GM23338 (cell line): ENCODE data around the gene TNFSF10. TPM values are rescaled to one million over a fixed set of nuclear protein-coding genes. Genes with fewer than 3 reads are reported as not detected.

Source experiments
- ATAC-seq: fragments of 200-7000 bp; cut with Tn5 transposase; 3 replicates; pipeline ENCODE4 v1.9.1; 2020
- DNase-seq: peaks from one replicate; pipeline ENCODE4 v3.0.0-alpha.2; 2015; ENCODE audit warnings: low spot score
- H2AFZ ChIP-seq: fragments of 200-600 bp; sonication (generic); 2 replicates; pipeline ENCODE4 v1.8.0; 2016; ENCODE audit warnings: antibody characterized with exemption, mild to moderate bottlenecking, moderate library complexity
- H3F3A ChIP-seq: fragments of 200-600 bp; sonication (generic); replicated peaks from 2 replicates; pipeline ENCODE4 v1.8.0; 2017; ENCODE audit warnings: antibody characterized with exemption, mixed run types, low read depth
- H3K27ac ChIP-seq: fragments of 200-600 bp; sonication (generic); 2 replicates; pipeline ENCODE4 v1.6.1; 2016; ENCODE audit warnings: low read depth
- H3K27me3 ChIP-seq: fragments of 200-600 bp; sonication (generic); 2 replicates; pipeline ENCODE4 v1.8.0; 2016; ENCODE audit warnings: mild to moderate bottlenecking, mixed run types, moderate library complexity; ENCODE audit not compliant: insufficient read depth
- H3K36me3 ChIP-seq: fragments of 200-600 bp; sonication (generic); 2 replicates; pipeline ENCODE4 v1.8.0; 2016; ENCODE audit warnings: mild to moderate bottlenecking; ENCODE audit not compliant: insufficient read depth
- H3K4me1 ChIP-seq: fragments of 200-600 bp; sonication (generic); 2 replicates; pipeline ENCODE4 v1.8.0; 2016; ENCODE audit warnings: mild to moderate bottlenecking, moderate library complexity; ENCODE audit not compliant: insufficient read depth
- H3K4me2 ChIP-seq: fragments of 200-600 bp; sonication (generic); 2 replicates; pipeline ENCODE4 v1.7.1; 2017; ENCODE audit warnings: mixed run types
- H3K4me3 ChIP-seq: fragments of 200-600 bp; sonication (generic); 2 replicates; pipeline ENCODE4 v1.6.1; 2016; ENCODE audit warnings: mixed run types
- H3K79me2 ChIP-seq: fragments of 200-600 bp; sonication (generic); replicated peaks from 2 replicates; pipeline ENCODE4 v1.8.0; 2017; ENCODE audit warnings: mild to moderate bottlenecking; ENCODE audit not compliant: insufficient read depth
- H3K9me2 ChIP-seq: fragments of 200-600 bp; sonication (generic); 2 replicates; pipeline ENCODE4 v1.8.0; 2017; ENCODE audit not compliant: insufficient read depth
- H4K20me1 ChIP-seq: fragments of 200-600 bp; sonication (generic); replicated peaks from 2 replicates; pipeline ENCODE4 v1.8.0; 2017; ENCODE audit warnings: mild to moderate bottlenecking; ENCODE audit not compliant: insufficient read depth
- H3K27ac Mint-ChIP-seq: 2 replicates; pipeline ENCODE4 v1.8.0; 2020; ENCODE audit warnings: inconsistent platforms, mild to moderate bottlenecking, moderate library complexity, mixed read lengths
- H3K27me3 Mint-ChIP-seq: 3 replicates; pipeline ENCODE4 v1.8.0; 2022; ENCODE audit warnings: low read depth, mild to moderate bottlenecking, moderate library complexity, mixed read lengths, inconsistent platforms; ENCODE audit not compliant: insufficient read depth, poor library complexity
- H3K36me3 Mint-ChIP-seq: 3 replicates; pipeline ENCODE4 v1.8.0; 2021; ENCODE audit warnings: low read depth, mild to moderate bottlenecking, inconsistent platforms, moderate library complexity, mixed read lengths
- H3K4me1 Mint-ChIP-seq: 3 replicates; pipeline ENCODE4 v1.8.0; 2020; ENCODE audit warnings: mild to moderate bottlenecking, inconsistent platforms, mixed read lengths
- H3K4me3 Mint-ChIP-seq: 3 replicates; pipeline ENCODE4 v1.8.0; 2021; ENCODE audit warnings: moderate library complexity, mild to moderate bottlenecking, inconsistent platforms, mixed read lengths
- H3K9me3 Mint-ChIP-seq: 3 replicates; pipeline ENCODE4 v1.8.0; 2020; ENCODE audit warnings: moderate library complexity, mild to moderate bottlenecking, inconsistent platforms, mixed read lengths
- POLR2AphosphoS5 ChIP-seq: IDR thresholded peaks from 2 replicates; pipeline ENCODE4 v1.6.1; 2016; ENCODE audit warnings: antibody characterized with exemption, low read depth
- ZNF114 ChIP-seq: fragments of 250-450 bp; sonication (Bioruptor Pico); IDR thresholded peaks from 2 replicates; pipeline ENCODE4 v1.5.0; 2020; ENCODE audit warnings: mild to moderate bottlenecking, moderate library complexity
- ZNF331 ChIP-seq: fragments of 250-450 bp; sonication (Bioruptor Pico); IDR thresholded peaks from 2 replicates; pipeline ENCODE4 v1.5.0; 2020; ENCODE audit warnings: low read depth, mild to moderate bottlenecking, moderate library complexity
- polyA plus RNA-seq: library from polyadenylated mRNA; unstranded; fragments of >200 nt; fragmentation: Nextera tagmentation; extraction: Ambion mirVana; gene quantifications from 2 replicates; pipeline ENCODE4 v1.2.1, GENCODE V29; 2016
- total RNA-seq: library from RNA; depleted of rRNA; stranded (reverse); fragments of >200 nt; shearing (Covaris generic); gene quantifications from 2 replicates; pipeline ENCODE4 v1.2.3, GENCODE V29; 2014
- TF ChIP-seq, protein P1 (sequence below): fragments of 250-450 bp; sonication (Bioruptor Pico); IDR thresholded peaks from 2 replicates; pipeline ENCODE4 v1.5.0; 2020; ENCODE audit warnings: mild to moderate bottlenecking, moderate library complexity
- TF ChIP-seq, protein P2 (sequence below): IDR thresholded peaks from 2 replicates; pipeline ENCODE4 v1.6.1; 2016; ENCODE audit warnings: antibody characterized with exemption

Gene TNFSF10
- total and polyA plus RNA-seq, 2 experiments from 2014 or later: 0.27 TPM; not detected in 1

DNA sequence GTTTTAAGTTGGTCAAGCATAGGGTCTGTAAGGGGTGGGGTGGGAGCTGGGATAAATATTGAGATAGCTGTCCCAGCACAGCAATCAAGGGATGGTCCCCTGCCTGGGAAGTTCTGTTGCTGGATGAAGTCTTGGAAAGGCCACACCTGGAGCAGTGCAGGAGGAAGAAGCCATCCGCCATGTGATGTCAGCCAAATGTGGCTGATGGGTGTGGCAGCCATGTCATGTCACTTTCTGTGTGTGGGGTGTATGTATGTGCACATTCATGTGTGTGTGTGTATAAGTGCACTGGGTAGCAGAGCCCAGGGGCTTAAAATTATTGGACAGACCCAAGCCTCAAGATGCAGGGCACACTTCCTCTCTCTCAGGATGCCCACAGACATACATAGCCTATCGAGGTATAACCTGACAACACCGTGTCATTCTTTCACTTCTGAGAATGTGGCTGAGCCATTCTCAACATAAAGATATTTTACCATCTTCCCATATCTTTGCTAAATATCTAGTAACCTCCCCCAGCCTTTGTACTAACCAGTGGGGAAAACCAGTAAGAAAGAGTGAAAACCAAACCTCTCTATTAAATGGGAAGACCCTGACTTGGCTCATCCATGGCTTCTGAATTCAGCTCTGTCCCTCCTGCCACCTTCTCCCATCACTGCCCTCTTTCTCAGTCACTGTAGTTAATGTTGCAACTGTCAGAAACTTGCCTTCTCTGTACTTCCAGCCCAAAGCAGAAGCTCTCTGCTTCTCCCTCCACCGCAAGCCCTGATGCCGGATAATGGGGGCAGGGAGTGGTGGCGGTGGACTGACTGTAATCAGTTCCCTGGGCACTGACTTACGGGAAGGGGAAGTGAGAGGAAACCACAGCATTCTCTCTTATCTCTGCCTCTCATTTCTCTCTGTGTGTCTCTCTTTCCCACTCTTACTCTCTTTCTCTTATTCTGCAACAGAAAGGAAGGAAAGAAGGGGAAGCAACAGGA, 11.2 kb downstream of the TNFSF10 start (continued):
- TF ChIP-seq, protein P1, sequence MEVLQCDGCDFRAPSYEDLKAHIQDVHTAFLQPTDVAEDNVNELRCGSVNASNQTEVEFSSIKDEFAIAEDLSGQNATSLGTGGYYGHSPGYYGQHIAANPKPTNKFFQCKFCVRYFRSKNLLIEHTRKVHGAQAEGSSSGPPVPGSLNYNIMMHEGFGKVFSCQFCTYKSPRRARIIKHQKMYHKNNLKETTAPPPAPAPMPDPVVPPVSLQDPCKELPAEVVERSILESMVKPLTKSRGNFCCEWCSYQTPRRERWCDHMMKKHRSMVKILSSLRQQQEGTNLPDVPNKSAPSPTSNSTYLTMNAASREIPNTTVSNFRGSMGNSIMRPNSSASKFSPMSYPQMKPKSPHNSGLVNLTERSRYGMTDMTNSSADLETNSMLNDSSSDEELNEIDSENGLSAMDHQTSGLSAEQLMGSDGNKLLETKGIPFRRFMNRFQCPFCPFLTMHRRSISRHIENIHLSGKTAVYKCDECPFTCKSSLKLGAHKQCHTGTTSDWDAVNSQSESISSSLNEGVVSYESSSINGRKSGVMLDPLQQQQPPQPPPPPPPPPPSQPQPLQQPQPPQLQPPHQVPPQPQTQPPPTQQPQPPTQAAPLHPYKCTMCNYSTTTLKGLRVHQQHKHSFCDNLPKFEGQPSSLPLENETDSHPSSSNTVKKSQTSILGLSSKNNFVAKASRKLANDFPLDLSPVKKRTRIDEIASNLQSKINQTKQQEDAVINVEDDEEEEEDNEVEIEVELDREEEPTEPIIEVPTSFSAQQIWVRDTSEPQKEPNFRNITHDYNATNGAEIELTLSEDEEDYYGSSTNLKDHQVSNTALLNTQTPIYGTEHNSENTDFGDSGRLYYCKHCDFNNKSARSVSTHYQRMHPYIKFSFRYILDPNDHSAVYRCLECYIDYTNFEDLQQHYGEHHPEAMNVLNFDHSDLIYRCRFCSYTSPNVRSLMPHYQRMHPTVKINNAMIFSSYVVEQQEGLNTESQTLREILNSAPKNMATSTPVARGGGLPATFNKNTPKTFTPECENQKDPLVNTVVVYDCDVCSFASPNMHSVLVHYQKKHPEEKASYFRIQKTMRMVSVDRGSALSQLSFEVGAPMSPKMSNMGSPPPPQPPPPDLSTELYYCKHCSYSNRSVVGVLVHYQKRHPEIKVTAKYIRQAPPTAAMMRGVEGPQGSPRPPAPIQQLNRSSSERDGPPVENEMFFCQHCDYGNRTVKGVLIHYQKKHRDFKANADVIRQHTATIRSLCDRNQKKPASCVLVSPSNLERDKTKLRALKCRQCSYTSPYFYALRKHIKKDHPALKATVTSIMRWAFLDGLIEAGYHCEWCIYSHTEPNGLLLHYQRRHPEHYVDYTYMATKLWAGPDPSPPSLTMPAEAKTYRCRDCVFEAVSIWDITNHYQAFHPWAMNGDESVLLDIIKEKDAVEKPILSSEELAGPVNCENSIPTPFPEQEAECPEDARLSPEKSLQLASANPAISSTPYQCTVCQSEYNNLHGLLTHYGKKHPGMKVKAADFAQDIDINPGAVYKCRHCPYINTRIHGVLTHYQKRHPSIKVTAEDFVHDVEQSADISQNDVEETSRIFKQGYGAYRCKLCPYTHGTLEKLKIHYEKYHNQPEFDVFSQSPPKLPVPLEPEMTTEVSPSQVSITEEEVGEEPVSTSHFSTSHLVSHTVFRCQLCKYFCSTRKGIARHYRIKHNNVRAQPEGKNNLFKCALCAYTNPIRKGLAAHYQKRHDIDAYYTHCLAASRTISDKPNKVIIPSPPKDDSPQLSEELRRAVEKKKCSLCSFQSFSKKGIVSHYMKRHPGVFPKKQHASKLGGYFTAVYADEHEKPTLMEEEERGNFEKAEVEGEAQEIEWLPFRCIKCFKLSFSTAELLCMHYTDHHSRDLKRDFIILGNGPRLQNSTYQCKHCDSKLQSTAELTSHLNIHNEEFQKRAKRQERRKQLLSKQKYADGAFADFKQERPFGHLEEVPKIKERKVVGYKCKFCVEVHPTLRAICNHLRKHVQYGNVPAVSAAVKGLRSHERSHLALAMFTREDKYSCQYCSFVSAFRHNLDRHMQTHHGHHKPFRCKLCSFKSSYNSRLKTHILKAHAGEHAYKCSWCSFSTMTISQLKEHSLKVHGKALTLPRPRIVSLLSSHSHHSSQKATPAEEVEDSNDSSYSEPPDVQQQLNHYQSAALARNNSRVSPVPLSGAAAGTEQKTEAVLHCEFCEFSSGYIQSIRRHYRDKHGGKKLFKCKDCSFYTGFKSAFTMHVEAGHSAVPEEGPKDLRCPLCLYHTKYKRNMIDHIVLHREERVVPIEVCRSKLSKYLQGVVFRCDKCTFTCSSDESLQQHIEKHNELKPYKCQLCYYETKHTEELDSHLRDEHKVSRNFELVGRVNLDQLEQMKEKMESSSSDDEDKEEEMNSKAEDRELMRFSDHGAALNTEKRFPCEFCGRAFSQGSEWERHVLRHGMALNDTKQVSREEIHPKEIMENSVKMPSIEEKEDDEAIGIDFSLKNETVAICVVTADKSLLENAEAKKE (CRISPR knock-in tag): no peak

DNA sequence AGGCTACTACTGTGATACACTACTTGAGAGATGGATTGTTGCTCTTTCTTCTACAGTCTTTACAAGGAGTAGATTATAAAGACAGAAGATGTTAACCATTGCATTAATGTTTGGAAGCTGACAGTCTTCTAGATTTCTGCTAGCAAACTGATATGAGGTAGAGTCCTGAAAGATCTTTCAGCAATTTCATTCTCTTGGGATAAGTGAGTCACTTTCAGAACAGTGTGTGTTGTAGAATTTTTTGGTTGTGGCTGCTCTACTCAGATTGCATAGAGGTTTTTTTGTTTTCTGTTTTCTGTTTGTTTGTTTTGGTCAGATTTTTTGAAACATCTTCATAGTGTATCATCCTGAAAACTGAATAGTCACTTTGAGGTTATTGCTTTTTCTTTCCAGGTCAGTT, 17.1 kb downstream of the TNFSF10 start:
- Mint-ChIP-seq H3K4me3 (no peak overlapping the region), H3K9me3 (no peaks in the 10 kb centered on the region; the same call in 2 of the 3 replicates), H3K4me1 (no peaks in the 10 kb centered on the region), H3K36me3 (no peaks in the 10 kb centered on the region), H3K27ac (no peak overlapping the region), H3K27me3 (peaks cover 7% of the 10 kb centered on the region)
- no peak for DNase-seq
- no peaks in the 10 kb centered on the region for H3F3A ChIP-seq
- H3K27ac ChIP-seq: no peak overlapping the region
- no peaks in the 10 kb centered on the region for H3K9me2 ChIP-seq
- H3K4me3 ChIP-seq: no peak overlapping the region
- no peaks in the 10 kb centered on the region for H3K27me3 ChIP-seq
- no peaks in the 10 kb centered on the region for H4K20me1 ChIP-seq
- no peaks in the 10 kb centered on the region for H3K36me3 ChIP-seq
- no peak for ATAC-seq
- no peak overlapping the region for H3K4me2 ChIP-seq
- no peak overlapping the region for H2AFZ ChIP-seq
- H3K79me2 ChIP-seq: no peaks in the 10 kb centered on the region
- H3K4me1 ChIP-seq: no peaks in the 10 kb centered on the region
- TF ChIP-seq, protein P2, sequence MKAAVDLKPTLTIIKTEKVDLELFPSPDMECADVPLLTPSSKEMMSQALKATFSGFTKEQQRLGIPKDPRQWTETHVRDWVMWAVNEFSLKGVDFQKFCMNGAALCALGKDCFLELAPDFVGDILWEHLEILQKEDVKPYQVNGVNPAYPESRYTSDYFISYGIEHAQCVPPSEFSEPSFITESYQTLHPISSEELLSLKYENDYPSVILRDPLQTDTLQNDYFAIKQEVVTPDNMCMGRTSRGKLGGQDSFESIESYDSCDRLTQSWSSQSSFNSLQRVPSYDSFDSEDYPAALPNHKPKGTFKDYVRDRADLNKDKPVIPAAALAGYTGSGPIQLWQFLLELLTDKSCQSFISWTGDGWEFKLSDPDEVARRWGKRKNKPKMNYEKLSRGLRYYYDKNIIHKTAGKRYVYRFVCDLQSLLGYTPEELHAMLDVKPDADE: no peak
- no peak for TF ChIP-seq POLR2AphosphoS5
- TF ChIP-seq, protein P1 (CRISPR knock-in tag): no peak
- no peak for TF ChIP-seq ZNF331 (CRISPR knock-in tag)
- no peak for TF ChIP-seq ZNF114
